ENCODE results near the gene VAMP1. TPM values are rescaled to one million over a fixed set of nuclear protein-coding genes. Genes with fewer than 3 reads are reported as not detected.
"Not testable (repeated sequence)": the region's sequence is repeated elsewhere in the genome, so short reads cannot be mapped to it uniquely, and the experiment has no call there.

Gene VAMP1, protein sequence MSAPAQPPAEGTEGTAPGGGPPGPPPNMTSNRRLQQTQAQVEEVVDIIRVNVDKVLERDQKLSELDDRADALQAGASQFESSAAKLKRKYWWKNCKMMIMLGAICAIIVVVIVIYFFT
- 1 to 10 TPM; 3.9 to 4.1 TPM for total RNA-seq

DNA sequence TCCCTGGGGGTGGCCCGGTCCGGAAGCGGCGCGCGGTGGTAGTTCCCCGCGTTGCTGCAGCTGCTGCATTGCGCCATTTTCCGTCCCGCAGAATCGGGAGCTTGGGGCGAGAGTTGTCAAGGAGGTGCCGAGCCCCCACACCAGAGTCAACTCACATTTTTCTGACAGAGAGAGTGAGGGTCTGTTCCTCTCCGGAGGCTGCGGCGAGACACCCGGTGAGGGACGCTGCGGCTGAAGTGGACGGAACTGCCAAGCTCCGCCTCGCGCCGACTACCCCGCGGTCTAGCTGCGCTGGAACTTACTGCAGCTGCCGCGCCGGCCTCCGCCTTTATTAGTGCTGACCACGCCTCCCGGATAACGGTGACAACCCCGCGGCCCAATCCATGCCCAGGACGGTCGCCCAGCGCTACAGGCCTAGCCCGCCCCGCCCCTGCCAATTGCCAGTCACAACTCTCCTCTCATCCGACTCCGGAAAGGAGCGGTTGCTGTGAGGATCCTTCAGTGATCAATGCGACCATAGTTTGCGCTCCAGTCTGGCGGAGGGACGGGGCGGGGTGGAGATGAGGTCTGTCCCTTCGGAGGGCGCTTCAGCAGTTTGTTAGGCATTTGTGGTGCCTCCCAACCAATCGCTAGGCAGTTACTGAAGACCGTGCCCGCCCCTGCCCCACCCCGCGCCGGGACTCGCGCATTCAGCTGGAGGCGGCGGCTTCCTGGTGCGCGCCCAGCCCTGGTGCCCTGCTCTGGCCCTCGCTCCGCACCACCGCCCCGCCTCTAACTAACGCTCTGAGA, at the start of gene VAMP1:
Gene VAMP1 (minus strand): TSS at position 303 of the 789 bp plus-strand sequence. CDS start 146 bp downstream, at position 157.
- H3K36me3 ChIP-seq: no peaks in the 10 kb centered on the region
- peak; percentile 98 for DNase-seq
- H3K4me3 ChIP-seq: peak within 1 kb of the TSS; percentile 49
- intact Hi-C loops (cut with DNase I): no loop called here
- no peaks in the 10 kb centered on the region for H3K9me3 ChIP-seq
- no peaks in the 10 kb centered on the region for H3K27me3 ChIP-seq
- TF ChIP-seq, protein P1, sequence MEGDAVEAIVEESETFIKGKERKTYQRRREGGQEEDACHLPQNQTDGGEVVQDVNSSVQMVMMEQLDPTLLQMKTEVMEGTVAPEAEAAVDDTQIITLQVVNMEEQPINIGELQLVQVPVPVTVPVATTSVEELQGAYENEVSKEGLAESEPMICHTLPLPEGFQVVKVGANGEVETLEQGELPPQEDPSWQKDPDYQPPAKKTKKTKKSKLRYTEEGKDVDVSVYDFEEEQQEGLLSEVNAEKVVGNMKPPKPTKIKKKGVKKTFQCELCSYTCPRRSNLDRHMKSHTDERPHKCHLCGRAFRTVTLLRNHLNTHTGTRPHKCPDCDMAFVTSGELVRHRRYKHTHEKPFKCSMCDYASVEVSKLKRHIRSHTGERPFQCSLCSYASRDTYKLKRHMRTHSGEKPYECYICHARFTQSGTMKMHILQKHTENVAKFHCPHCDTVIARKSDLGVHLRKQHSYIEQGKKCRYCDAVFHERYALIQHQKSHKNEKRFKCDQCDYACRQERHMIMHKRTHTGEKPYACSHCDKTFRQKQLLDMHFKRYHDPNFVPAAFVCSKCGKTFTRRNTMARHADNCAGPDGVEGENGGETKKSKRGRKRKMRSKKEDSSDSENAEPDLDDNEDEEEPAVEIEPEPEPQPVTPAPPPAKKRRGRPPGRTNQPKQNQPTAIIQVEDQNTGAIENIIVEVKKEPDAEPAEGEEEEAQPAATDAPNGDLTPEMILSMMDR (IDR thresholded peaks at IDR 0.05): no peak
- peak within 1 kb of the TSS; percentile 76 for H3K27ac ChIP-seq
- peak within 1 kb of the TSS; percentile 81 to 84 for H3K9ac ChIP-seq (ENCODE audit: low read depth in 2 of 2, low read length in 2 of 2)
- peaks cover 13% of the 10 kb centered on the region for H3K4me1 ChIP-seq

DNA sequence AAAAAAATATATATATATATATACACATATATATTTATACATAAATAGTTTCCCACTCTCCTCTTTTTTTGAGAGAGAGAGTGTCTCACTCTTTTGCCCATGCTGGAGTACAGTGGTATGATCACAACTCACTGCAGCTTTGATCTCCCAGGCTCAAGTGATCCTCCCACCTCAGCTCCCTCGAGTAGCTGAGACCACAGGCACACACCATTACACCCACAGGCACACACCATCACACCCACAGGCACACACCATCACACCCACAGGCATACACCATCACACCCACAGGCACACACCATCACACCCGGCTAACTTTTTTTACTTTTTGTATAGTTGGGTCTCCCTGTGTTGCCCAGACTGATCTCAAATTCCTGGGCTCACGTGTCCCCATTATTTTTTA, 49.7 kb upstream of the VAMP1 start:
- no peaks in the 10 kb centered on the region for H3K4me1 ChIP-seq
- intact Hi-C loops (cut with DNase I): no loop called here
- no peak overlapping the region for H3K4me3 ChIP-seq
- DNase-seq: no peak
- H3K27ac ChIP-seq: no peak overlapping the region
- H3K36me3 ChIP-seq: peaks cover 5% of the 10 kb centered on the region
- TF ChIP-seq, protein P1 (IDR thresholded peaks at IDR 0.05): no peak
- no peaks in the 10 kb centered on the region for H3K9me3 ChIP-seq
- H3K9ac ChIP-seq (ENCODE audit: low read depth in 2 of 2, low read length in 2 of 2): no peak overlapping the region
- H3K27me3 ChIP-seq: no peaks in the 10 kb centered on the region

DNA sequence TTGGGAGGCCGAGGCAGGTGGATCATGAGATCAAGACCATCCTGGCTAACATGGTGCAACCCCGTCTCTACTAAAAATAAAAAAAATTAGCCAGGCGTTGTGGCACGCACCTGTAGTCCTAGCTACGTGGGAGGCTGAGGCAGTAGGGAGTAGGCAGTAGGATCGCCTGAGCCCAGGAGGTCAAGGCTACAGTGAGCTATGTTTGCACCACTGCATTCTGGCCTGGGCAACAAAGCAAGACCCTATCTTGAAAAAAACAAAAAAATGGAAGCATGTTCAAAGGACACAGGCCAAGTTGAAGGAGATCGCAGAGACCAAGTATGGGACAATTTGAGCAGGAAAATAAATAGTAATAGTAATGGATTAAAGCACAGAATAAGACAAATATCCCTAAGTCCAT, 37.6 kb upstream of the VAMP1 start:
- Histone ChIP-seq H3K36me3 (no peaks in the 10 kb centered on the region), H3K9ac (ENCODE audit: low read depth in 2 of 2, low read length in 2 of 2) (no peak overlapping the region), H3K27me3 (no peaks in the 10 kb centered on the region), H3K27ac (no peak overlapping the region), H3K4me3 (no peak overlapping the region), H3K4me1 (no peaks in the 10 kb centered on the region), H3K9me3 (no peaks in the 10 kb centered on the region)
- TF ChIP-seq, protein P1 (IDR thresholded peaks at IDR 0.05): no peak
- intact Hi-C loops (cut with DNase I): no loop called here
- DNase-seq: no peak

DNA sequence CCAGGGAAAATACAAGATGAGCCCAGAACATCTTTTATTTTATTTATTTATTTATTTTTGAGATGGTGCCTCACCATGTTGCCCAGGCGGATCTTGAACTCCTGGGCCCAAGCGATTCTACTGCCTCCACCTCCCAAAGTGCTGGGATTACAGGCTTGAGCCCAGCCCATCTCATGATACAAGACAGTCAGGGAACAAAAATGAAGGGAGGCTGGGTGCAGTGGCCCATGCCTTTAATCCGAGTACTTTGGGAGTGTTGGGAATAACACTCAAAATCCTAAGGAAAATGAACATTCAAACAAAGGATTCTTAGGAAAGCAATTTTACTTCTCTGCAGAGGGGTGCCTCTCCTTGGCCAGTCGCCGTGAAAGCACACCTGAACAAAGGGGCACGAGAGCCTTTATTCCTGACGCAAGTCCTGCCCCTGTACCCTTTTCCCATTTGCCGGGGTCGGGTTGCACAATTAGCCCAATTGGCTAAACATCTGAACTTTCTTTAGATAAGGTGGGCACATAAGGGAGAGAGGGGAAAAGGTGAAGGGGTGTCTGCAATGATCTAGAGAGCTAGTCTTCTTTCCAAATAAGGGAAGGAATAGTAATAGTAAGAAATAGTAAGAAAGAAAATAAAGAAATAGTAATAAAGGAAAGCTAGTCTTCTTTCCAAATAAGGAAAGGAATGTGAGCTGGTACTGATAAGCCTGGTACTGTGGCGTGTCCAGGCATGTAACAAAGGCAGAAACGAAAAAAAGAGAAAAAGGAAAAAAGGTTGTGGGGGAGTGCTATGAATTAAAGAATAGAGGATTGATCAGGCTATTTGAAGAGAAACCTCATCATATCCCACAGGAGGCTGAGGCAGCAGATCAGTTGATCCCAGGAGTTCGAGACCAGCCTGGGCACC, 36.9 kb upstream of the VAMP1 start:
- Histone ChIP-seq H3K4me3 (no peak overlapping the region), H3K9ac (ENCODE audit: low read depth in 2 of 2, low read length in 2 of 2) (no peak overlapping the region), H3K27me3 (no peaks in the 10 kb centered on the region), H3K4me1 (no peaks in the 10 kb centered on the region), H3K9me3 (no peaks in the 10 kb centered on the region), H3K27ac (no peak overlapping the region), H3K36me3 (no peaks in the 10 kb centered on the region)
- TF ChIP-seq, protein P1 (IDR thresholded peaks at IDR 0.05): no peak
- intact Hi-C loops (cut with DNase I): no loop called here
- no peak for DNase-seq

DNA sequence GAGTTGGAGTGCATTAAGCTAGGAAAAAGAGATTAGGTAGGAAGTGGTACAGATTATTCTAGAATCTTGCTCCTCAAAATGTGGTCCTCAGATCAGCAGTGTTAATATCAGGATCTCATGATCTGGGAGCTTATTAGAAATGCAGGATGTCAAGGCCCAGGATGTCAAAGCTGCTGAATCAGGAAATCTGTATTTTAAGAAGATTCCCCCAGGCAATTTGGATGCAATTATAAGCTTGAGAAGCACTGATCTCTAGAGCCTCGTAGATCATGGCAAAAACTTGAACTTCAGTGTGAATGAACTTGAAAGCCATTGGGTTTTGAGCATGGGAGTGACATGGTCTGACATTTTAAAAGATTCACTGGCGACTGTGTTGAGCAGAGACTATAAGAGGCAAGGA, 30.0 kb upstream of the VAMP1 start:
- no peak overlapping the region for H3K4me3 ChIP-seq
- intact Hi-C loops (cut with DNase I): no loop called here
- TF ChIP-seq, protein P1 (IDR thresholded peaks at IDR 0.05): no peak
- no peak overlapping the region for H3K27ac ChIP-seq
- no peak for DNase-seq
- no peak overlapping the region for H3K9ac ChIP-seq (ENCODE audit: low read depth in 2 of 2, low read length in 2 of 2)
- no peaks in the 10 kb centered on the region for H3K27me3 ChIP-seq
- H3K4me1 ChIP-seq: no peaks in the 10 kb centered on the region
- no peaks in the 10 kb centered on the region for H3K9me3 ChIP-seq
- H3K36me3 ChIP-seq: no peaks in the 10 kb centered on the region

DNA sequence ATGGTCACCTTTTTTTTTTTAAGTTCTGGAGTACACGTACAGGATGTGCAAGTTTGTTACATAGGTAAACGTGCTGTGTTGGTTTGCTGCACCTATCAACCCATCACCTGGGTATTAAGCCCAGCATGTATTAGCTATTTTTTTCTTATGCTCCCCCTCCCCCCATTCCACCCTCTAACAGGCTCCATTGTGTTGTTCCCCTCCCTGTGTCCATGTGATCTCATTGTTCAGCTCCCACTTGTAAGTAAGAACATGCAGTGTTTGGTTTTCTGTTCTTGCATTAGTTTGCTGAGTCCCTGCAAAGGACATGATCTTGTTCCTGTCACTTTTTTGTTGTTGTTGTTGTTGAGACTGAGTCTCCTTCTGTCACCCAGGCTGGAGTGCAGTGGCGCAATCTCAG, 26.8 kb upstream of the VAMP1 start:
- H3K36me3 ChIP-seq; DNase-seq; intact Hi-C loops (cut with DNase I): not testable (repeated sequence)

More for the DNA sequence above, 26.8 kb upstream of the VAMP1 start:
- H3K9me3 ChIP-seq; H3K4me3 ChIP-seq; H3K4me1 ChIP-seq; H3K27ac ChIP-seq; H3K9ac ChIP-seq (ENCODE audit: low read depth in 2 of 2, low read length in 2 of 2); H3K27me3 ChIP-seq: not testable (repeated sequence)
